DND-41 (cell line): ENCODE data around the gene JMJD8.

Experiments used
- ATAC-seq: fragments of 200-7000 bp; cut with Tn5 transposase; 3 replicates; pipeline ENCODE4 v1.9.1; 2021; ENCODE audit warnings: low read depth; ENCODE audit not compliant: insufficient read depth
- DNase-seq: peaks from one replicate; pipeline ENCODE4 v3.0.0-alpha.2; 2020
- H2AFZ ChIP-seq: 2 replicates; pipeline ENCODE4 v1.6.0; 2012; ENCODE audit warnings: low read depth, low read length
- H3K27ac ChIP-seq: 2 replicates; pipeline ENCODE4 v1.5.1; 2012; ENCODE audit warnings: low read length, inconsistent platforms
- H3K27me3 ChIP-seq: fragments of 200-600 bp; sonication (generic); 2 replicates; pipeline ENCODE4 v1.6.0; 2012; ENCODE audit warnings: low read length, mild to moderate bottlenecking, inconsistent platforms; ENCODE audit not compliant: insufficient read depth, poor library complexity
- H3K36me3 ChIP-seq: 2 replicates; pipeline ENCODE4 v1.5.1; 2012; ENCODE audit warnings: low read length, inconsistent platforms; ENCODE audit not compliant: insufficient read depth
- H3K4me1 ChIP-seq: 2 replicates; pipeline ENCODE4 v1.5.1; 2012; ENCODE audit warnings: mild to moderate bottlenecking, low read length; ENCODE audit not compliant: insufficient read depth
- H3K4me2 ChIP-seq: 2 replicates; pipeline ENCODE4 v1.6.0; 2012; ENCODE audit warnings: mild to moderate bottlenecking, moderate library complexity, low read length, inconsistent platforms; ENCODE audit not compliant: insufficient read depth
- H3K4me3 ChIP-seq, 2 experiments: fragments of 200-600 bp in 1 of 2; shearing (Covaris generic) in 1 of 2; 2 replicates each; pipeline ENCODE4 v1.5.1; 2012 to 2016; ENCODE audit warnings: inconsistent platforms in 2 of 2, low read length in 2 of 2, mild to moderate bottlenecking in 2 of 2, low read depth in 1 of 2, moderate library complexity in 1 of 2
- H3K79me2 ChIP-seq: 2 replicates; pipeline ENCODE4 v1.6.0; 2012; ENCODE audit warnings: low read length, inconsistent platforms; ENCODE audit not compliant: insufficient read depth
- H3K9ac ChIP-seq: 2 replicates; pipeline ENCODE4 v1.6.0; 2012; ENCODE audit warnings: low read depth, mild to moderate bottlenecking, inconsistent platforms, low read length, moderate library complexity
- H3K9me3 ChIP-seq: 2 replicates; pipeline ENCODE4 v1.5.1; 2012; ENCODE audit warnings: low read length, moderate library complexity, mild to moderate bottlenecking, inconsistent platforms; ENCODE audit not compliant: insufficient read depth, severe bottlenecking
- H4K20me1 ChIP-seq: 2 replicates; pipeline ENCODE4 v1.6.0; 2012; ENCODE audit warnings: low read length; ENCODE audit not compliant: insufficient read depth
- CTCF ChIP-seq: IDR thresholded peaks from 2 replicates; pipeline ENCODE4 v1.5.1; 2012; ENCODE audit warnings: borderline replicate concordance, low read length, moderate library complexity, mild to moderate bottlenecking; ENCODE audit not compliant: poor library complexity, severe bottlenecking; ENCODE audit errors: extremely low read depth
- EZH2 ChIP-seq: IDR thresholded peaks from 3 replicates; pipeline ENCODE4 v1.6.1; 2012; ENCODE audit warnings: borderline replicate concordance, low read depth, mild to moderate bottlenecking, moderate library complexity, low read length, inconsistent platforms; ENCODE audit not compliant: severe bottlenecking

The JMJD8 gene

GRCh38 chr16:732332-732731 lies 48.2 kb upstream of the JMJD8 start:
- H3K4me1 ChIP-seq, result peaks cover 6% of the 10 kb centered on the region
- H3K36me3 ChIP-seq, result peaks cover 68% of the 10 kb centered on the region
- no peak for ATAC-seq

GRCh38 chr16:730666-731509 lies 46.8 kb upstream of the JMJD8 start:
- no peaks in the 10 kb centered on the region for H3K9me3 ChIP-seq
- H3K9ac ChIP-seq, result no peak overlapping the region
- H3K79me2 ChIP-seq, result no peaks in the 10 kb centered on the region
- no peak overlapping the region for H3K4me3 ChIP-seq
- DNase-seq (no peak), ATAC-seq (no peak)
- H2AFZ ChIP-seq, result no peak overlapping the region
- H3K27ac ChIP-seq, result no peak overlapping the region
- peaks cover 16% of the 10 kb centered on the region for H4K20me1 ChIP-seq
- no peak overlapping the region for H3K4me2 ChIP-seq
- peaks cover 54% of the 10 kb centered on the region for H3K36me3 ChIP-seq
- H3K27me3 ChIP-seq, result no peaks in the 10 kb centered on the region
- H3K4me1 ChIP-seq, result peaks cover 14% of the 10 kb centered on the region
- TF ChIP-seq CTCF (no peak), EZH2 (no peak)

More at GRCh38 chr16:732332-732731, 48.2 kb upstream of the JMJD8 start:
- DNase-seq, result no peak
- Histone ChIP-seq H4K20me1 (peaks cover 9% of the 10 kb centered on the region), H3K79me2 (no peaks in the 10 kb centered on the region), H3K4me2 (no peak overlapping the region), H3K9me3 (no peaks in the 10 kb centered on the region), H3K27me3 (no peaks in the 10 kb centered on the region), H3K4me3 (no peak overlapping the region), H3K9ac (no peak overlapping the region), H3K27ac (no peak overlapping the region), H2AFZ (no peak overlapping the region)
- no peak for TF ChIP-seq EZH2
- TF ChIP-seq CTCF, result no peak

GRCh38 chr16:729768-730665 lies 45.9 kb upstream of the JMJD8 start:
- ATAC-seq (no peak), DNase-seq (no peak)
- Histone ChIP-seq H3K9ac (no peak overlapping the region), H3K9me3 (no peaks in the 10 kb centered on the region), H3K4me3 (no peak overlapping the region), H2AFZ (no peak overlapping the region), H3K79me2 (no peaks in the 10 kb centered on the region), H3K27me3 (no peaks in the 10 kb centered on the region), H3K36me3 (peaks cover 46% of the 10 kb centered on the region), H3K4me2 (no peak overlapping the region), H3K27ac (no peak overlapping the region), H3K4me1 (peaks cover 14% of the 10 kb centered on the region), H4K20me1 (peaks cover 24% of the 10 kb centered on the region)
- TF ChIP-seq EZH2, result no peak
- TF ChIP-seq CTCF, result no peak
